NCI-H446 (cell line): ENCODE measurements around the gene COX7C.

Source experiments
- DNase-seq, 2 experiments: peaks; one replicate each; lab custom pipeline; 2025; lab: John Stamatoyannopoulos, UW

The COX7C gene

DNA sequence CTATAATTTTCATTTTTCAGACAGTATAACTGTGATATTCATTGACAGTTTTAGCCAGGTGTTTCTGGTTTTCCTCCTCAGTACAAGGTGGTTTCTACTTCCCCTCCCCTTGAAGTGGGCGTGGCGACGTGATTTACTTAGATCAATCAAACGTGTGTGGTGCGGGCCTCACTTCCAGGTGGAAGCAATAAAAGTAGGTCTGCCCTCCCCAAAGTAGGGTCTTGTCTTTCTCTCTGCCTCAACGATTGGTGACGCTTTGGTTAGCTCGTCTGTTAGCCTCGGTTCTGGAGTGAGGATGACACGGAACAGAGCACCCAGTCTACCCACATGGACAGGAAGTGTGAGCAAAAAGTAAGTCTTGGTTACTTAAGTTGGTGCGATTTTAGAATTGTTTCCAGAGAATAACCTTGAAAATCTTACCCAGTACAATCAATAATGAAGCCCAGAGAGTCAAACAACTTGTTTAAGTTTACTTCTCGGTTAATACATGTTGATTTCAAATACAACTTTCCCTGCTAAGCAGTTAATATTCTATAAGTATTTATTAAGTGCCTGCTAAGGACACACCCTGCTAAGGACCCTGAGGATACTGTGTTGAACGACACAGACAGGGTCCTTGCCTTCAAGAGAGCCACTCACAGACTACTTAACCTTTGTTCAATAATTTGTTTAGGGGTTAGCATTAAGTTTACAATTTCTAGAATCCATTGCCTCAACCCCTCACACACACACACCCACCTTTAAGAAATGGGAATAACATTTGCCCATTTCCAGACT, 48.4 kb downstream of the COX7C start:
- no peak for DNase-seq

DNA sequence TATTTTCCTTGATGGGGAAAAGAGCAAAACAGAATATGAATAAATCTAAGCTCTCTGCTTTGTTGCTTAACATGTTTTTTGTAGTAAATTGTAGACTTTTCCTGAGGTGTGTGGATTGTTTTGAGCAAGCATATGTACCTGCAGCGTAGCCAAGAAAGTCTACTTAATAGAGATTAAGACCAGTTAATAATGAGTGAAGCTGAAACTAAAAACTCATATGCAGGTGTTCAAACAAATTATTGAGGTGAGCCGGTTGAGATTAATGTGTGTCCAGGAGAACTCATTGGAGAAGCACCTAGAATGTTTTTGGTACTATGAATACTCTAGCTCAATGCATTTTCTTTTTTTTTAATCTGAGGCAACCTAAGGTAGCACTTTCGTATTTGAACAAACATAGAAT, 49.2 kb downstream of the COX7C start:
- DNase-seq, result no peak
